ENCODE measurements around the gene LSM3.

DNA sequence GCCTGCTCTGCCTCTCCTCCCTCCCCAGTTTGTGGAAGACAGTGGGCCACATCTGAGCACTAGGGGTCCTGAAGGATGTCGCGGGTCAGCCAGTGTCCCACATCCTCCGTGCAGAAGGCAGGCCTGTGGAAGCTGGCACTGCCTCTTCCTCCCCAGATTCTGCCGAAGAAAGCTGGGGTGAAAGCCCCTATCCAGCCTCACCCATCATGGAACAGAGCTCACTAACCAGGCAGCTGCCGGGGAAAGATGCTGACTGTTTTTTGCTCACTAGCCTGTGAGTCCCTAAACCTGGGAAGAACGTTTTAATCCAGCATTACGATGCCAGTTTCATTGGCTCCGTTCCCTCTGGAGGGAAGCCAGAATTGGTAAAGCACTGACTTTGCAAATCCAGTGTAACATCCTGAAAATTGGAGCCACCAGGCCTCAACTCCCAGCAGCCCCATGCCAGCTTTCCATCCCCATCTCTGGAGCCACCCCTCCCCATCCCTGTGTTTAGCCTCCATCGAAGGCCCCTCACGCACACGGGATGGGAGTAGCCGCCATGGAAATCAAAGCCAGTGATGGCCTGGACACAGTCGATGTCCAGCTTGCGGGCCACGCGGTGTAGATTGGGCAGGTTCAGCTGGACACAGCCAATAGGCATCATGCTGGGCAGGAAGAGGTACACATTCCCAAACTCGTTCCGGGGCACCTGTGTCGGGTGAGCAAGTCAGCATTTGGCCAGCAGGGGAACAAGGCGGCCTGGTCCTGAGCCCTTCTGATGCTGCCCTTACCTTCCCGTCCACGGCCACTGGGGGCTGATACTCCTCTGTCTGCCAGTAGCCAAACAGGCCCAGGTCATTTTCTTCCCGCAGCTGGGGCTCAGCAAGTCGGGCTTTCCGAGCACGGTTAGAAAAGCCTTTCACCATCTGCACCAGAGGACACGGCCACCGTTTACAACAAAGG is 30.3 kb upstream of the LSM3 start:
- TF ChIP-seq POLR2A (IDR thresholded peaks at IDR 0.05), result no peak
- TF ChIP-seq, protein P1, sequence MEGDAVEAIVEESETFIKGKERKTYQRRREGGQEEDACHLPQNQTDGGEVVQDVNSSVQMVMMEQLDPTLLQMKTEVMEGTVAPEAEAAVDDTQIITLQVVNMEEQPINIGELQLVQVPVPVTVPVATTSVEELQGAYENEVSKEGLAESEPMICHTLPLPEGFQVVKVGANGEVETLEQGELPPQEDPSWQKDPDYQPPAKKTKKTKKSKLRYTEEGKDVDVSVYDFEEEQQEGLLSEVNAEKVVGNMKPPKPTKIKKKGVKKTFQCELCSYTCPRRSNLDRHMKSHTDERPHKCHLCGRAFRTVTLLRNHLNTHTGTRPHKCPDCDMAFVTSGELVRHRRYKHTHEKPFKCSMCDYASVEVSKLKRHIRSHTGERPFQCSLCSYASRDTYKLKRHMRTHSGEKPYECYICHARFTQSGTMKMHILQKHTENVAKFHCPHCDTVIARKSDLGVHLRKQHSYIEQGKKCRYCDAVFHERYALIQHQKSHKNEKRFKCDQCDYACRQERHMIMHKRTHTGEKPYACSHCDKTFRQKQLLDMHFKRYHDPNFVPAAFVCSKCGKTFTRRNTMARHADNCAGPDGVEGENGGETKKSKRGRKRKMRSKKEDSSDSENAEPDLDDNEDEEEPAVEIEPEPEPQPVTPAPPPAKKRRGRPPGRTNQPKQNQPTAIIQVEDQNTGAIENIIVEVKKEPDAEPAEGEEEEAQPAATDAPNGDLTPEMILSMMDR (IDR thresholded peaks at IDR 0.05), result no peak

All from ovary (tissue), 3 donors.